ENCODE measurements around the gene UBL7.

DNA sequence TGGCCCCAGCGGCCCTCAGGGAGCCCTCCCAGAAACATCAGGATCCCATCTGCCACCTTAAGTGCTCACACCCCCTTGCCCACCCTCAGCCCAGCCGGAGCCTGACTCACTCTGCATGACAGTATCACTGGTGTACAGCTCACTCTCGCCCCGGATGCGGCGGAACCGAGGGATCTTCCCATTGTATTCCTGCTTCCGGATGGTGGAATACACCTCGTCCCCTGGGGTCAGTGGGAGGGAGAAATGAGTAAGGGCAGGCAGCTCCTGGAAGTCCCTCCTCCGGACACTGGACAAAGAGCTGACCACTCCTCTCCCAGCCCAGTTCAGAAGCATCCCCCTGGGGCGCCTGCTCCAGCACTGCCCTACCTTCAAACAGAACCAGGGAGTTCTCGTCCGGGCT lies 43.7 kb downstream of the UBL7 start:
- no peak for TF ChIP-seq POLR2A (IDR thresholded peaks at IDR 0.05; ENCODE audit: low read depth, low read length)
- TF ChIP-seq POLR2AphosphoS5 (IDR thresholded peaks at IDR 0.05; ENCODE audit: low read depth, low read length), result no peak
- TF ChIP-seq TAF1 (IDR thresholded peaks at IDR 0.05; ENCODE audit: low read depth, low read length), result no peak
- no peak for TF ChIP-seq POU2F2 (IDR thresholded peaks at IDR 0.05; ENCODE audit: low read depth, low read length)
- TF ChIP-seq PAX5 (IDR thresholded peaks at IDR 0.05; ENCODE audit: insufficient read depth, low read length, severe bottlenecking), result no peak
